Stimulated activated CD4-positive, alpha-beta T cell treated with anti-CD3 and anti-CD28 coated beads, TNF-alpha, amount 100 ng/mL, for 4 hours (primary cell): ENCODE results near the gene ZMIZ1.

Experiments
- DNase-seq, 3 experiments: peaks; one replicate each; pipeline ENCODE4 v3.0.0-alpha.2; 2020; ENCODE audit warnings: low read depth in 3 of 3

ZMIZ1 gene

GRCh38 chr10:79207096-79207357, 138.3 kb downstream of the ZMIZ1 start:
- no peak for DNase-seq

- DNase-seq, result no peak
Measured at GRCh38 chr10:79207726-79208125, 139.0 kb downstream of the ZMIZ1 start.

GRCh38 chr10:79208251-79208983, 139.7 kb downstream of the ZMIZ1 start:
- DNase-seq, result no peak

GRCh38 chr10:79209340-79209739, 140.6 kb downstream of the ZMIZ1 start:
- DNase-seq, result no peak

- no peak for DNase-seq
Measured at GRCh38 chr10:79209831-79210230, 141.1 kb downstream of the ZMIZ1 start.

- no peak for DNase-seq
Measured at GRCh38 chr10:79210672-79211071, 141.9 kb downstream of the ZMIZ1 start.

GRCh38 chr10:79211616-79212015, 142.8 kb downstream of the ZMIZ1 start:
- DNase-seq, result no peak

- no peak for DNase-seq
Measured at GRCh38 chr10:79215531-79215930, 146.8 kb downstream of the ZMIZ1 start.

GRCh38 chr10:79219322-79219957, 150.7 kb downstream of the ZMIZ1 start:
- no peak for DNase-seq

- no peak for DNase-seq
Measured at GRCh38 chr10:79220307-79220706, 151.5 kb downstream of the ZMIZ1 start.

- DNase-seq, result no peak
Measured at GRCh38 chr10:79221110-79222051, 152.6 kb downstream of the ZMIZ1 start.

GRCh38 chr10:79222186-79222585, 153.4 kb downstream of the ZMIZ1 start:
- no peak for DNase-seq

- DNase-seq, result no peak
Measured at GRCh38 chr10:79223091-79224048, 154.6 kb downstream of the ZMIZ1 start.

GRCh38 chr10:79224263-79224949, 155.6 kb downstream of the ZMIZ1 start:
- no peak for DNase-seq

- no peak for DNase-seq
Measured at GRCh38 chr10:79224992-79225391, 156.2 kb downstream of the ZMIZ1 start.

GRCh38 chr10:79226391-79227245, 157.9 kb downstream of the ZMIZ1 start:
- no peak for DNase-seq

GRCh38 chr10:79229071-79229541, 160.3 kb downstream of the ZMIZ1 start:
- no peak for DNase-seq

- no peak for DNase-seq
Measured at GRCh38 chr10:79229830-79230327, 161.1 kb downstream of the ZMIZ1 start.

GRCh38 chr10:79230328-79230830, 161.6 kb downstream of the ZMIZ1 start:
- DNase-seq, result no peak
